Hippocampal formation (tissue), 2 donors: Measurements from ENCODE around the gene INTS6L.
"Not testable (repeated sequence)": the region's sequence is repeated elsewhere in the genome, so short reads cannot be mapped to it uniquely, and the experiment has no call there.

Experiments
- DNase-seq, 2 donors: peaks; one replicate each; lab custom pipeline; 2025; lab: John Stamatoyannopoulos, UW

The INTS6L gene

DNA sequence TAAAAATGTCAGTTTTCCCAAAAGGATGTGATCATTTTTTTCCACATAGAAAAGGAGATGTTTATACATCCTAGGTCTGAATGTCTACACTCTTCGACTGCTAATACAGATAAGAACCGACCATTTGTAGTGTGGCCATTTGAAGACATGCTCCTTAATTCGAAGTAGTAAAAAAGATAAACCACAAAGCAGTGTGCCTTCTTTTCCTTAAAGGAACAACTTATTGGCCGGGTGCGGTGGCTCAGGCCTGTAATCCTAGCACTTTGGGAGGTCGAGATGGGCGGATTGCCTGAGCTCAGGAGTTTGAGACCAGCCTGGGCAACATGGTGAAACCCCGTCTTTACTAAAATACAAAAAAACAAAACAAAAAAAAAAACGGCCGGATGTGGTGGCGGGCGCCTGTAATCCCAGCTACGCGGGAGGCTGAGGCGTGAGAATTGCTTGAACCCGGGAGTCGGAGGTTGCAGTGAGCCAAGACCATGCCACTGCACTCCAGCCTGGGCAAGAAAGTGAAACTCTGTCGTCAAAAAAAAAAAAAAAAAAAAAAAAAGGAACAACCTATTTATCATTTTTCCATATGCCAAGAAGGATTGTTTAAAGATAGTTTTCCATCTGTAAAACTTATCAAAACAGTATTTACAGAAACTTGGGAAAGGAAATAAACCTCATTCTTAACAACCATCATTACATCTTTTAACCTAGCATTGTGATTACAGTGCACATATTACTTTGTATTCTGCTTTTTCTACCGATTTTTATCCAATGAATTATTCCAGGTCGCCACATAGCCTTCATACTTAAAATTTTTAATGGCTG is 2.6 kb downstream of the INTS6L start:
- no peak for DNase-seq

DNA sequence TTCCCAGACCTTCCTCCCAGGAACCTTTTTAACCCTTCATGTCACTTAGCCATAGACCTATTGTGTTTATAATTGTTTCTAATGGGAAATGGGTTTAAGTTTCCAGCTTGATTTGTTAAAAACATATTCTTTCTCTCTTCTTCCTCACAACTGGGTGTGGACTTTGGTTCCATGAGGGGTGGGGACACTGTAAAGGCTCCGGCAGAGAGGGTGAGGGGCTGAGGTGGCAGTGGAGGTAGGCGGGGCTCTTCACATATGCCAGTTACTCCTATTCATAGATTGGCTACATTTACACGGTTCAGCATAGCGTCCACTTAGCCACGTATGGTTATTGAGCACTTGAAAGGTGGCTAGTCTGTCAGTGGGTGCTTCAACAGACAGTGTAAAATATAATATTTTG is 7.8 kb downstream of the INTS6L start:
- no peak for DNase-seq

DNA sequence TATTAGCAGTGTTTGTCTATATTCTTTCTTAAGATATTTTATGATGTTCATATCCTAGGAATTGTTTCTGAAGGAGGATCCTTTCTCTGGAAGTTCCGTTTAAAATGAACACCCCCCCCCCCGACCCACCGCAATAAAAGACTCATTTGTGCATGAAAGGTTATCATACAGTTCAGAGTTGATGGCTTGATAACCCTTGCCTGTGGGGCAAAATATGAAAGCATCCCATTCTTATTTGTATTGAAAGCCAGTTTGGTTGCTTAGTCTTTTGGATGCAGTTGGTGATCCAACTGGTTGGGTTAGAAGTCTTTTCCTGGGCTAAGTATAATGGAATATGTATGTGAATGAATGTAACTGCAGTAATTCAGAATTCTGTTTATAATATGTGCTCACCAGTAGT is 8.3 kb downstream of the INTS6L start:
- DNase-seq, result no peak

DNA sequence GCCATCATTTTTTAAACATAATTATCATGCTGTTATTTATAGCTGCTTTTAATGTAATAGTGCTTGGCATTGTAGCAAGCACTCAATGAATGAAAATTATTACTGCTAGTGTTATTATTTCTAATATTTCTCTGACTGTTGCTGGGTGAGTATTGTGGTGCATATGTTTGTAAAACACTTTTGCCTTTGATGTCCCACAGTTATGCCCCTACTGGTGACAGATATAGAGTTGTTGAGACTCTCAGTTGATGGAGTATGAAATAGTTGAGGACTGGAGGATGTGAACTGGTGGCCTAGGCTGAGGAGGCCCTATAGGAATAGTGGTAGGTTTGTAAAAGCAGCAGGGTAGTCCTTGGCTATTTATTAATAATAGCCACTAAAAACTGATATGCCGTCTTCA is 9.6 kb downstream of the INTS6L start:
- DNase-seq, result no peak

DNA sequence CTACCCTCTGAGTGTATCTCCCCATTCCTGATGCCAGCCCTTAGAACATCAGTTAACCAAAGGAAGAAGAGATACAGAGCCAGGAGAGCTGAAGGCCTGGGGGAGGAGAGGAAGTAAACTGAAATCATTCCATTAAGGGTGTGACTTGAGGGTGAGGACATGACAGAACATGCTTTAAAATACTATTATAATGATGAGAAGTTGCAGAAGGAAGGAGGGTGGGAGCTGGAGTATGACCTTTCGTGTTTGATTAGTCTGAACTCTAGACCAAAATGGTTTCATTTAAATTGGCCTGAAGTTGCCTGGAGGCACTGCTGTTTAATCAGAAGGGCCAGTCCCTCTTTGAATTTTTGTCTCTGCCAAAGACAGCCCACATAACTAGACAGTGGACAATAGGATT is 11.4 kb downstream of the INTS6L start:
- no peak for DNase-seq

DNA sequence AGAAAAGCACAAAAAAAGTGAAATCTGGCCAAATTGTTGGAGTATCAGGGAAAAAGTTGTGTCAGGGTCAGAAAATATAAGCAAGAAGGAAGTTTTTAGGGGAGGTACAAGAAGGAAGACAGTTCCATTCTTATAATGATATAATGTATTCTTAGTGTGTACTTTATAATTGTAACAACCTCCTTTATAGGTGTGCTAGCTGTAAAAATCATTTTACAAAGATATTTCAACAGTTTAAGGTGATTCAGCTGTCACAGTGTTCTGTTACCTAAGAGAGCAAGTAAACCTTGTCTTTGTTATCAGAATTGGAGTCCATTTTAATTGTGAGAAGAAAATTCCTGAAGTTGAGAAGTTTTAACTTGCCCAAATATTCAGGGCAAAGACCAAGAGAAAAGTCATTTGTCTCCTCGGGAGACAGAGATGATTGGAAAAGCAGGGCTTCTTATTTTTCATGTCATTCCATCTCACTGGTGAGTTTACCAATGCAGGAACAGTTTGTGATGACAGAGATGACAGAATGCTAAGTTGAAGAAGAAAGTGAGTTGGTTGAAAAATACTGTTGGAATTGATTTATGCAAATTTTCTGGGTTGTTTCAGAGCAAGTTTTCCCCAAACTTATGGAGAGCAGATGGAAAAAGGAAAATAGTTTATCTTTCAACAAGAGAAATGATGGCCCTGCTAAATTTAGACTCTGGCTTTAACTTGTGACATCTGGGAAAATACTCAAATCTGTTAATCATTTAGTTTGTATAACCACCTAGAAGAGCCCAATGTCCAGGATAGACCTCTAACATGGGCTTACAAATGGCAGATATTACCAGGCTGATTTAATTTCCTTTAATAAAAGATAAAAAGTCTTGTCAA is 14.8 kb downstream of the INTS6L start:
- DNase-seq, result no peak

DNA sequence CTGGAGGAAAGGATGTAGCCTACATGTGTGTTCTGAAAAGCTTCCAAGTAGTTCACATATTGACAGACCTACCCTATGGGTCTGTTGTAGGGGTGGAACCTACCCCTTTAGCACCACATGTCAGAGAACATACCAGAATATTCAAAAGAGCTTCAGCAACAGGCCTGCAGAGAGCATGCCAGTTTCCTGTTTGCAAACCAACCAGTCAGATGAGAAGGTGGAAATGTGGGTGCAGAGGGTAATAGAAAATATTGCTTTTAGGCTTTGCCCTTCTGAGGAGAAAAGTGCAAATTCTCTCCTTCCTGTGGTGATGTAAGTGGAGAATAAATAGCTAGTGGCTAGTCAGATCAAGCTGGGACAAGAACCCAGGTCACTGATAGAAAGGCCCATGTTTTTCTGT is 16.4 kb downstream of the INTS6L start:
- DNase-seq, result no peak

DNA sequence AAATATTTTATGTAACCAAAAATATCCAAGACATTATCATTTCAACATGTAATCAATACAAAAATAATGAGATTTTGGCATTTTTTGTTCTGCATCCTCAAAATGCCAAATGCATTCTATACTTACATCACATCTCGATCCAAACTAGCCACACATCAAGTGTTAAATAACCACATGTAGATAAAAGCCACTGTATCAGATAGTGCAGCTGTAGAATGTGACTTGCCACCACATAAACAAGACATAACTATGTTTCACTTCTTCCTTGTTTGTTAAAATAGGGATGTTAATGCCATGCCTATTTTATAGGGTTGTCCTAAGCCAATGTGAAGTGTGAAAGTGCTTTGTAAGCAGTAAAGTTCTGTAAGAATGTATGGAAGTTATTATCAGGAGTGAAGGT is 20.9 kb downstream of the INTS6L start:
- DNase-seq, result no peak

DNA sequence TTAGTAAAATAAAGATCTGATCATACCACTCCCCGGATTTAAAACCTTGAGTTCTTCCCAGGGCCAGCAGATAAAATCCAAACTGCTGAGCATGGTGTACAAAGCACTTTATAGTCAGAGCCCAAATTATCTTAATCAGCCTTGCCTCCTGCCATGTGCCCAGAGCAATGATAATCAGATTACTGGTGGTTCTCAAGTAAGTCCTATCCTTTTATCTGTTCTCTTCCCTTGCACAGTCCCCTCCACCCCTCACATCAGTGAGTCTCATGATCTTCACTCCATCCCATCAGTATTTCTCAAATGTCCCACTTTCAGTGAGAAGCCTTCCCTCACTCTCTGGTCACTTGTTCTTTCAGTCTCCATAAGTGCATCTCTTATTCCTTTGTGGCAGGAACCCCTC is 22.7 kb downstream of the INTS6L start:
- no peak for DNase-seq

DNA sequence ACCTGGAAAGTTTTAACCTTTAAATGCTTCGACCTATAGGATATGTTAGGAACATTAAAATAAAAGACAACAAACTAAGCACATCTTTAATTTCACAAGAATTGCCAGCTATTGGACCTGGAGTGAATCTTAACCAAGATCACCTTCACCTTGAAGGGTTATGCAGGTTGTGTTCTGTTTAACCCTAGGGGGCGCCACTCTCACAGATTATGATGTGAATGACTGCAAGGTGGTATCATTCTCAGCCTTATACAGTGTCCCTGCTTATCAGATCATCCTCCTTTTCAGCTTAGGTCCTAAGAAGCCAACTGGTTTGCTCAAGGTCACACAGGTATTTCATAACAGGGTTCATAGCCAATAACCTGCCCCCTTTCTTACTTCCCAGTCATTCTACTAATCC is 23.5 kb downstream of the INTS6L start:
- DNase-seq, result no peak

DNA sequence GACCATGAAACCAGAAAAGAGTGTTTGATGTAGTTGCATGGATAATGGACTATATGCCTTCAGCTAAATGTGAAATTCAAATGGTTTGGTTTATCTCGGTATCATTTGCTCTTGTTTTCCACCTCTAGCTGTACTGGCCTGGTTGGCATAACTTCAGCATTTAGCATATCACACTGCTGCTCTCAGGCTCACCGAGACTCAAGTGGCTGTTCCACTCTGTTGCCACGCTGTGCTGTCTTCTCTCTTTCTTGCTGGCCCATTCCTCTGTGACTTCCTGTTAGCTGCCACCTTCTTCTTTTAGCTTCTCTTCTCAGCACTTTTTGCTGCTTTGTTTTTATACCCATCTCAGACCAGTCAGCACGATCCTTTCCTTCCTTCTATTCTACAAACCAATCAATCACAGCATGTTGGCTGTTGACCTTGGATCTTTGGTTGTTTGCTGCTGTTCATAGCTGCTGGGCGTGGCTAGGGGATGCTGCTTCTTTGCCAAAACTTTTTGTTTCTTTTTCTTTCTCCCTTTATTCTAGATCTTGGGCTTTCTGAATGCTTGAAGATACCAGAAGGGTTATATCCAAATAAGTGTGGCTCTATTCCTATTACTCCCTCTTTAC is 24.0 kb downstream of the INTS6L start:
- no peak for DNase-seq

DNA sequence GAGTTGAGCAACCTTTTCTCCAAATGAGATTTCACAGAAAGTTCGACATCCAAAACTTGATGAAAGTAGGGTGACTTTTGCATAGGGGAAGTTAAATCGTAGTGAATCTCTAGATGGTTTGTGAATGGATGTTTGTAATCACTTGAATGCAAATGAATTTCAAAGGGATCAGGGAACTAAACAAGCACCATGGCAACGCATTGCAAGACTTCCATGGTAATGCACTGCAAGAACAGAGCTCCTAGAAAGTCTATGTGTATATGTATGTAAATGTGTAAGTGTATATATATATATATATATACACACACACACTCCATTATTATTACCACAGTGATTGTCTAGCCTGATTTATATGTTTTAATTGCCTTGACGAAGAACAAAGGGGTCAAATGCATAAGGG is 27.3 kb downstream of the INTS6L start:
- DNase-seq, result no peak

DNA sequence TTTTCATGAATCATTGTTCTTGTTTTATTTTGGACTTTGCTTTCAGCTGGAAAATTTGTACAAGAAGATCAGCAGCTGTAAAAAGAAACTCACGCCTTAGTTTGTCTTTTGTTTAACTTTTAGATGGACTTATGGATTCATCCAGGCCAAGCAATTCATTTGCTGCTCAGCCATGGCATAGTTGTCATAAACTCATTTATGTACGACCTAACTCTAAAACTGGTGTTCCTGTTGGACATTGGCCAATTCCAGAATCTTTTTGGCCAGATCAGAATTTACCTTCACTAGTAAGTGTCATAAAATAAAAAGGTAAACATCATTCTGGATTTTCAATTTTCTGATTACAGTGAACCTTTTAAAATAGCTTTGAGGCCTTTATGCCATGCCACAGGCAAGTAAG is 29.1 kb downstream of the INTS6L start:
- DNase-seq, result no peak

DNA sequence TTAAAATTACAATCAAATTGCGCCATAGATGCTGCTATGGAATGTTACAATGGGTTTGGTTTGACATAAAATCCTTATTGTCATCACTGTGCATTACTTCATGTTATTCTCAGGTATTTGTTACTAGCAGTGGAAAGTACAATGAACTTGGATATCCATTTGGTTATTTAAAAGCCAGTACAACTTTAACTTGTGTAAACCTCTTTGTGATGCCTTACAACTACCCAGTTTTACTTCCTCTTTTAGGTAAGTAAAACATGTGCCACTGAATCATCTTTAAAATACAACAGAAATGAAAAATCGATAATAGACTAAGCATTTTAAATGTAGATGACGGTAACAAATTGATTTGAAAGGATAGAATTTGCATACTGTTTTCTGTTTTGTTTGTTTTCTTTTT is 35.6 kb downstream of the INTS6L start:
- no peak for DNase-seq

DNA sequence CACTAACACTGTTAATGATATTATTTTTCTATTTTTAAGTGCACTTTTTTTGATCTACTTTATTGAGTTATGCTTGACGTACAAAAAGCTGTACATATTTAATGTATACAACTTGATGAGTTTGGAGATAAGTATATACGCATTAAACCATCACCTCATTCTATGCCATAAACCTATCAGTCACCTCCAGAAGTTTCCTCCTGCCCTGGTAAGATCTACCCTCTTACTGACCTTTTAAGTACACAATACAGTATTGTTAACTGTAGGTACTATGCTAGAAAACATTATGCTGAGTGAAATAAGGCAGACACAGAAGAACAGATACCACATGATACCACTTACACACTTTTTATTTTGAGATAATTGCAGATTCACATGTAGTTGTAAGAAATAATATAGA is 36.9 kb downstream of the INTS6L start:
- DNase-seq, result no peak

DNA sequence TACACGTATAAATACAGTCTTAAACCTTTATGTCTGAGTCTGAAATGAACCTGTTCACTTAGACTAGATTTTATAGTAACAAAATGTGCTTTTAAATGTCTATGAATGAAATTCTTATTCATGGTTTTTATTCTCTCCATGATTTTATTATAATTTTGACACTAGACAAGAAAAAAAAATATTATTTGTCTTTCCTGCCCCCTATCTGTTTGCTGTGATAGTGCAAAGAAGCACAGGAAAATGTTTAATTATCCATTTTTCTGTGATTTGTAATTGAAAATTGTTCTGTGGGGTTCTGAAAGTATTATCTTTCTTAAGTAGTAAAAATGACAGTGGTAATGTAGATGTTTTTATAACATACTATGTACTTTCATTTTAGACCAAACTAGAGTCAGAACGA is 52.0 kb downstream of the INTS6L start:
- DNase-seq, result no peak

DNA sequence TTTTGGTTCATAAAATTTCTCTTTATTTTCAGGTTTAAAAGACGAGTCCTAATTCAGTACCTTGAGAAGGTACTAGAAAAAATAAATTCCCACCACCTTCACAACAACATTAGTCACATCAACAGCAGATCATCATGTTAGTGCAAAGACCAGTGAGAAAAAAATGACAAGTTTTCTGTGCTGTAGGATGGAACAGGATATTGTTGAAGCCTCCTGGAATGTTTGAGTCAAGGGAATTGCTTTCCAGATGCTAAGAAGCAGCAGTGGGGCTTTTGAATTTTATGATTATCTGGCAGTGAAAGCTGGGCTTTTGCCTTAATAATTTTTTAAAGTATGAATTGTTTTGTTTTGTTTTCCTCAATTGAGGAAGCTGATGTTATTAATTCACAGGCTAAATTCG is 61.0 kb downstream of the INTS6L start:
- DNase-seq, result no peak

DNA sequence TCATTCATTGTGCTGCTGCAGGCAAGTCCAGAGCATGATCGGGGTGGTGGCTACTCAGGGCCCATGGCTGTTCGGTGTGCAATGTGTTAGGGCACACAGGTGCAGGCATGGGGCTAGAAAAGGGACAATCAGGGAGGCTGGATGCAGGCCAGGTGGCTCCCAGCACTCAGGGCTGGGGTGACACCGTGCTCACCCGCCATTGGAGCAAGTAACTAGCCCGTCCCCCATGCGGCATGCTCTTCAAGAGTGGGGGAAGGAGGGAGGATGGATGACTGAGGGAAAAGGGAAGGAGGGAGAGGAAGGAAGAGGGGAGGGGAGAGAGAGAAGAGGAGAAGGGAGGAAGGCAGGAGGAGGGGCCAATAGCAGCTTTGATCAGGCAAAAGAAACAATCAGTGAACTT is 64.7 kb downstream of the INTS6L start:
- no peak for DNase-seq

DNA sequence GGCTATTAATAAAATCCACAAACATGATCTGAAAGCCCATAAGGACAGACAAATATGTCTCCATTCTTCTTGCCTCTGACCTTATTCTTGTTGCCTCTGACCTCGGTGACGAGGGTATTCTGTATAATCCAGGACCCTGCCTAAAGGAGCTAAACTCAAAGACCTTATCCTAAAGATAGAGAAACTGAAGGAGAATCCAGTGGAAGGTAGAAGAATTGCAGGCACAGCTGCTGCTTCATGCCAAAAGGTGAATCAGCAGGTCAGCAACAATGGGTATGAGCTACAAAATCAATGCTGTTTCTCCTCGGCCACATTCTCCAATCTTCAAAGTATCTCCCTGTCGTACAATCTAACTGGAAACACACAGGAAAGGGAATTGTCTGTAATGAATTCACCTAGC is 71.4 kb downstream of the INTS6L start:
- DNase-seq, result no peak

DNA sequence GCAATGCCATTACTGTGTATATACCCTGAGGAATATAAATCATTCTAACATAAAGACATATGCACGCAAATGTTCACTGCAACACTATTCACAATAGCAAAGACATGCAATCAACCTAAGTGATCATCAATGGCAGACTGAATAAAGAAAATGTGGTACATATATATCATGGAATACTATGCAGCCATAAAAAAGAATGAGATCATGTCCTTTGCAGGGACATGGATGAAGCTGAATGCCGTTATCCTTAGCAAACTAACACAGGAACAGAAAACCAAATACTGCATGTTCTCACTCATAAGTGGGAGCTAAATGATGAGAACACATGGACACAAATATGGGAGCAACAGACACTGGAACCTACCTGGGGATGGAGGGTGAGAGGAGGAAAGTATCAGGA is 73.6 kb downstream of the INTS6L start:
- DNase-seq, result not testable (repeated sequence)

DNA sequence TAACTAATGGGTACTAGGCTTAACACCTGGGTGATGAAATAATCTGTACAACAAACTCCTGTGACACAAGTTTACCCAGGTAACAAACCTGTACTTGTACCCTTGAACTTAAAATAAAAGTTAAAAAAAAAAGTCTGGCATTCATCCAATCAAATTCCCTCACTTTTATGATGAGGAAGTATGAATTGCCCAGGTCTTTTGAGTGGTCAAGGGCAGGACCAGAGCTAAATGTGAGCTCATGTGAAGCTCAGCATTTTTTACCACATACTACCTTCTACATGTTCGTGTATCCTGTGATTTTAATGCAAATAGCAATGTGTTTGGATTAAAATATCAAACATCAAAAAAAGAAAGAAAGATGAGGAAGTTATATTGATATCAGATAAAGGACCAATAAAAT is 74.0 kb downstream of the INTS6L start:
- not testable (repeated sequence) for DNase-seq

DNA sequence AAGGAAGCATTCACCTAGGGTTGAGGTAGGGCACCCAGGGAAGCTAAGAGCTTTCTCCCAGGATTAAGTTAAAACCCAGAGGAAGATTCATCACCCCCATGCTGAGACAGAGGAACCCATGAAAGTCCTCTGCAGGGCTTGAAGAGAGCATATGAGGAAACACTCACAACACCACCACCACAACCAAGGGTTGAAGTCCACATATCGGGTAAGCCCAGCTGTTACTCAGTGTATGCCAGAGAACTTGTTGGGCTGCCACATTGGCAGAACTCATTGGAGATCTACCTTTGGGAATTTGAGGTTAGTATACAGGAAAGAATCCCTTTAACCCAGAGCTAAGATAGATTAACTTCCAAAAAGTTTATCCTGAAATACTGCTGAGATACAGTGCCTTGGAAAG is 75.1 kb downstream of the INTS6L start:
- DNase-seq, result no peak

DNA sequence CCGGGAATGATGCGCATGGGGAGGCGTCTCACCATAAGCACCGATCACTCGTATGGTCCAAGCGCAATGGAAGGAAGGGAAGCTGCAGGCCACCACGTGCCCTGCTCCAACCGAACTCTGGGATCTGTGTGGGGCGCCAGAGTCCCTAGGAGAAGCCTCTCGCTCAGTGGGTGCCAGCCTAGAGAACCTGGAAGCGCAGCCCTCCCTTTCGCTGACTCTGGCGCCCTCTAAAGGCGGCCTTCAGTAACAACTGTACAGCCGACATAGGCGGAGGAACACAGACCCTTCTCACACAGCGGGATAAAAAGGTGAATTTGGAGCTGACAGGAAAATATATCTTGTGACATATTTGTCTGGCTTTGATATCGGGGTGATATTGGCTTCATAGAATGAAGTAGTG is 76.0 kb downstream of the INTS6L start:
- DNase-seq, result peak in 1 of 2 donors; percentile 1
